ENCODE measurements around the gene NF1.

DNA sequence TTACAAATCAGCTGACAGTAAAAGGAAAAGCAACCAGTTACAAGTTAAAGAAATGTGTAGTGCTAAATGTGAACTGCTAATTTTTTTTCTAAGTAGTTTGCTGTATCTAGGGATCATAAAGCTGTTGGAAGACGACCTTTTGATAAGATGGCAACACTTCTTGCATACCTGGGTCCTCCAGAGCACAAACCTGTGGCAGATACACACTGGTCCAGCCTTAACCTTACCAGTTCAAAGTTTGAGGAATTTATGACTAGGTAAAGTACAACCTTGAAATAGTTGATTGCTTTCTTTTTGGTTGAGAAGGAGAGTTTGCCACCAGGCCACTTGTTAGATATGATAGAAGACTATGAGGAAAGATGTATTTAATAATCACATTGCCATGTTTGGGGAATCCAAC lies 166.8 kb downstream of the NF1 start:
- no peak for TF ChIP-seq CTCF (IDR thresholded peaks at IDR 0.05)
- no peak for TF ChIP-seq POLR2A (IDR thresholded peaks at IDR 0.05)

All from prostate gland (tissue), 2 donors.